HTERT RPE-1 (cell line): ENCODE data around the gene PDIA2.
"Not testable (repeated sequence)": the region's sequence is repeated elsewhere in the genome, so short reads cannot be mapped to it uniquely, and the experiment has no call there.

Experiments used
- in situ Hi-C: fragments of 300-500 bp; cut with MboI; formaldehyde crosslinking; loops from 4 replicates; pipeline ENCODE4 v1.14.3; 2020; ENCODE audit warnings: low sequenced_read_pairs

PDIA2 gene, protein sequence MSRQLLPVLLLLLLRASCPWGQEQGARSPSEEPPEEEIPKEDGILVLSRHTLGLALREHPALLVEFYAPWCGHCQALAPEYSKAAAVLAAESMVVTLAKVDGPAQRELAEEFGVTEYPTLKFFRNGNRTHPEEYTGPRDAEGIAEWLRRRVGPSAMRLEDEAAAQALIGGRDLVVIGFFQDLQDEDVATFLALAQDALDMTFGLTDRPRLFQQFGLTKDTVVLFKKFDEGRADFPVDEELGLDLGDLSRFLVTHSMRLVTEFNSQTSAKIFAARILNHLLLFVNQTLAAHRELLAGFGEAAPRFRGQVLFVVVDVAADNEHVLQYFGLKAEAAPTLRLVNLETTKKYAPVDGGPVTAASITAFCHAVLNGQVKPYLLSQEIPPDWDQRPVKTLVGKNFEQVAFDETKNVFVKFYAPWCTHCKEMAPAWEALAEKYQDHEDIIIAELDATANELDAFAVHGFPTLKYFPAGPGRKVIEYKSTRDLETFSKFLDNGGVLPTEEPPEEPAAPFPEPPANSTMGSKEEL

DNA sequence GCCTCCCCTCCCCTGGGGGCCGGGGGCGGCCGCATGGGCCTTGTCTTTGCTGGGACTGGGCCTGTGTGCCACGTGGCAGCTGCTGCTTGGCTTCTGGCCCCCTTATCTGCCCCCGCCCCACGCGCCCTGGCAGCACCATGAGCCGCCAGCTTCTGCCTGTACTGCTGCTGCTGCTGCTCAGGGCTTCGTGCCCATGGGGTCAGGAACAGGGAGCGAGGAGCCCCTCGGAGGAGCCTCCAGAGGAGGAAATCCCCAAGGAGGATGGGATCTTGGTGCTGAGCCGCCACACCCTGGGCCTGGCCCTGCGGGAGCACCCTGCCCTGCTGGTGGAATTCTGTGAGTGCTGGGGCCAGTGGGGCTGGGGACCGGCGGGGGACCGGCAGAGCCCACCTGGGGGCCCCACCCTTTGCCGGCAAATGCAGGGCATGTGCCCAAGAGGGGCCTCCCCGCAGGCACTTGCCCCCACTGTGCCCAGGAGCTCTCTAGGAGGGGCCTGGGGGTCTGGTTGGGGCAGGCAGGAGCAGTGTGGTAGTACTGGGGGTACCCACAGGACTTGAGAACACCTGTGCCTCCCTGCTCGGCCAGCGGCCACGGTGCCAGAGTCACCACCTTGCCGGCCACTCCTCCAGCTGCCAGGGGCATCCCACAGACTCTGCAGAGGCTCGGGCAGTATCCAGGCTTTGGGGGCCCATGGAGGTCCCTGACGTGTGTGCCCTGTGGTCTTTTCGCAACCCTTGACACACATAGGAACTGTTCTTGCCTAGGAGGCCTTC lies at the start of gene PDIA2:
Gene PDIA2, plus strand, starts transcription at position 132 of the 773 bp plus-strand sequence. Its CDS starts 6 bp downstream, at position 138.
- in situ Hi-C loops: no loop called here

DNA sequence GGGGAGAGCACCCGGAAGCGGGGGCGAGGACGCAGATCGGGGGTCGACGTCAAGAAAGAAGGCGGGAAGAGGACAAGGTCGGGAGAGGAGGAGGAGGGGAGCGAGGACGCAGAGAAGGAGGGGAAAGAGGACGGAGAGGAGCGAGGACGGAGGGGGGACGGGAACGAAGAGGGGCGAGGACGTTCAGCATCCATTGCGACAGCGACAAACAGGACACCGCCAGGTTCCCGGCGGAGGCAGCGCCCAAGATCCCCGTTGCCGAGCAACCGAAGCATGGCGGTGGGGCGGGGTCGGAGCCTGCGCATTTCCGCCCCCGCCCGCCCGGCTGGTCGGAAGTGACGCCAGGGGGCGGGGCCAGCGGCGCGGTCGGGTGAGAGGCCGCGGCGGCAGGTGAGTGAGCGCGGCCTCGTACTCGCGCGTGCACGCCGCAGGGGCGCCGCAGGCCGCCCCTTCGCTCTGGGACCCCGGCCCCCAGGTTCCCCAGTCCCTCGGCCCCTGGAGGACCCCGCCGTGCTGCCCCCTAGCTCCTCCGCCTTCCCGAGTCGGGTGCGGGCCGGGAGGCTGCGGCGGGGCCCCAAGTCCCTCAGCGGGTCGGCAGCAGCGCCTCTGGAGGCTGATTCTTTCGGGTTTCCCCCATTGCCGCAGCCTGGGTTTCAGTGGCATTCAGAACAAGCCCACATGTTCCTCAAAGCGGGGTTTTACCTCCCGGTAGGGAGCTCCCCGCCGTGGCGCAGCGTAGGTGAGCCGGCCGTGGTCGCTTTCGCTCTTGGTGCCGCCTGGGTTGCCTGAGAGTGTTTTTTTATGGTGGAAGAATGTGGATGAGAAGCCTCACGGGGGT lies 48.3 kb upstream of the PDIA2 start, which contains the start of gene FAM234A:
Gene FAM234A, plus strand, starts transcription at position 354 of the 838 bp plus-strand sequence. CDS start 19,593 bp downstream, outside the sequence.
- in situ Hi-C loops: no loop called here

DNA sequence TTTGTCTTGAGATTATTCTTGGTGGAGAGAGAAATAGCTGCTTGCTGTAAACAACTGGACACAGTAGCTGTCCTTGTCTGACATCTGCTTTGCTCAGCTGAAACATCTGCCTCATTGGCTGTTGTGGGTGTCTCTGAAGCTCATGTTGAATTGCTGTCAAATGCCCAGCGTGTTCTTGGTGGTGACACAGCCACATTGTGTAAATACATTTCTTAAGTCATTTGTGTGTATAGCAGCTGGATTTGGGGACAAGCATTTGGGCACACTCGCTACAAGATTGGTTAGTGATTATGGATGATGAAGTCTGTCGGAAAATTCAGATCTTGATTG lies 43.1 kb upstream of the PDIA2 start:
- in situ Hi-C loops: no loop called here

DNA sequence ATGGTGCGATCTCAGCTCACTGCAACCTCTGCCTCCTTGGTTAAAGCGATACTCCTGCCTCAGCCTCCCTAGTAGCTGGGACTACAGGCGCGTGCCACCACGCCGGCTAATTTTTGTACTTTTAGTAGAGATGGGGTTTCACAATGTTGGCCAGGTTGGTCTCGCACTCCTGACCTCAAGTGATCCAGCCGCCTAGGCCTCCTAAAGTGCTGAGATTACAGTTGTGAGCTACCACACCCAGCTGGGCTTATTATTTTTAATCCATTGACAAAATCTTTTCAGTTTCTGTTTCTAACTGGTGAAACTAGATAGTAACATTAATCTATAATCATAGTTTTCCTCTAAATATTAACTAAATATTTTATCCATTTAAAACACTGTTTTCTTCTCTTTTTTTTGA lies 42.4 kb upstream of the PDIA2 start:
- in situ Hi-C loops: no loop called here

- in situ Hi-C loops: no loop called here
Observed at GRCh38 chr16:242281-242680, 40.7 kb upstream of the PDIA2 start.

DNA sequence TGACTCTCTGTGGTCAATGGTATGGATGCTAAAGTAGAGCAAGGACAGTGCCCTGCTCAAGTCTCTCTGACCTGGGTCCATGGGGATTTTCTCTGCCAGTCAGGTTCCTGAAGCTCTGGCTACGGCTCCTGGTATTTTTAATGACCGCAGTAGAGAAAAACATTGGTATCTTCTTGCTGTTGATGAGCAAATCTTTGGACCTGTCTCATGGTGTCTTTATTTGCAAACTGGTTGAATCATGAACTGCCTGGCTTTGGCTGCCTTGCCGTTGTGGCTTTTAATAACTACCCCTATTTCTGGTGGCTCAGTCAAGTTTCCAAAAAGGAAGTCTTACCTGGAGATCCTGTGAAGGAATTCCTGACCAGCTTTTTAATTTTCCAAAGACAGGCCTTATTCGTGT lies 39.6 kb upstream of the PDIA2 start:
- in situ Hi-C loops: no loop called here

DNA sequence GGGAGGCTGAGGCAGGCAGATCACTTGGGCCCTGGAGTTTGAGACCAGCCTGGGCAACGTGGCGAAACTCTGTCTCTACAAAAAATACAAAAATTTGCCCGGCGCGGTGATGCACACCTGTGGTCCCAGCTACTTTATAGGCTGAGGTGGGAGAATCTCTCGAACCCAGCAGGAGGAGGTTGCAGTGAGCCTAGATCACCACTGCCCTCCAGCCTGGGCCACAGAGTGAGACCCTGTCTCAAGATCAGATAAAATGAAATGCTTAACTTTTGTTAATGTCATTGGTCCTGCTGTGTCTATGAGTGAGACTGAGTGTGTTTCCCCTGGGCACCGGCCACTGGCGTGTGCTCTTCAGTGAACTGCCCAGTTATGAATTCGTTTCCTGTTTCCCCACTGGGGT lies 37.9 kb upstream of the PDIA2 start:
- in situ Hi-C loops: no loop called here

DNA sequence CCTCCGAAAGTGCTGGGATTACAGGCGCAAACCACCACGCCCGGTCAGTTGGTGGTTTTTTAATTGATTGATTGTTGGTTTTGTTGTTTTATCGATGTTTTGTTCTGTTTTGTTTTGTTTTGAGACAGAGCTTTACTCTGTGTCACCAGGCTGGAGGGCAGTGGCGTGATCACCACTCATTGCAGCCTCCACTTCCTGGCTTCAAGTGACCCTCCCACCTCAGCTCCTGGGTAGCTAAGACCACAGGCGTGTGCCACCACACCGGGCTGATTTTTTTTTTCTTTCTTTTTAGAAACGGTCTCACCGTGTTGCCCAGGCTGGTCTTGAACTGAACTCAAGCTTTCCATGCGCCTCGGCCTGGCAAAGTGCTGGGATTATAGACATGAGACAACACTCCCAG lies 35.9 kb upstream of the PDIA2 start:
- in situ Hi-C loops: no loop called here

DNA sequence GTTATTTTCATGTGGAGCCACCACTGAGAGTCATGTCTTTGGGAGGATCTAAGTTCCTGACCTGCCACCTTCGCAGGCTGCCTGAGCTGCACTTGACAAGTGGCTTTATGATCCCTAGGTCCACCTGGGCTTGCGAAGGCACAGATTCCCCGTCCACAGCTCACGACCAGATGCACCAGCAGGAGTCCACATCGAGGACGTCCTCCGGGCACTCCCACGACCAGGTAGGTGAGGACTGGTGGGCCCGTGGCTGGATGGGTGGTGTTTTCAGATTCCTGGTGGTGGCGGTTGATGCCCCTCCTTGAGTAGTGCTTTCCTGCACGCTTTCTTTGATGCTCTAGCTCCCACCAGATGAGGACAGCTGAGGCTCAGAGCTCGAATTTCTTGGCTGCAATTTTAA lies 33.5 kb upstream of the PDIA2 start:
- in situ Hi-C loops: no loop called here

DNA sequence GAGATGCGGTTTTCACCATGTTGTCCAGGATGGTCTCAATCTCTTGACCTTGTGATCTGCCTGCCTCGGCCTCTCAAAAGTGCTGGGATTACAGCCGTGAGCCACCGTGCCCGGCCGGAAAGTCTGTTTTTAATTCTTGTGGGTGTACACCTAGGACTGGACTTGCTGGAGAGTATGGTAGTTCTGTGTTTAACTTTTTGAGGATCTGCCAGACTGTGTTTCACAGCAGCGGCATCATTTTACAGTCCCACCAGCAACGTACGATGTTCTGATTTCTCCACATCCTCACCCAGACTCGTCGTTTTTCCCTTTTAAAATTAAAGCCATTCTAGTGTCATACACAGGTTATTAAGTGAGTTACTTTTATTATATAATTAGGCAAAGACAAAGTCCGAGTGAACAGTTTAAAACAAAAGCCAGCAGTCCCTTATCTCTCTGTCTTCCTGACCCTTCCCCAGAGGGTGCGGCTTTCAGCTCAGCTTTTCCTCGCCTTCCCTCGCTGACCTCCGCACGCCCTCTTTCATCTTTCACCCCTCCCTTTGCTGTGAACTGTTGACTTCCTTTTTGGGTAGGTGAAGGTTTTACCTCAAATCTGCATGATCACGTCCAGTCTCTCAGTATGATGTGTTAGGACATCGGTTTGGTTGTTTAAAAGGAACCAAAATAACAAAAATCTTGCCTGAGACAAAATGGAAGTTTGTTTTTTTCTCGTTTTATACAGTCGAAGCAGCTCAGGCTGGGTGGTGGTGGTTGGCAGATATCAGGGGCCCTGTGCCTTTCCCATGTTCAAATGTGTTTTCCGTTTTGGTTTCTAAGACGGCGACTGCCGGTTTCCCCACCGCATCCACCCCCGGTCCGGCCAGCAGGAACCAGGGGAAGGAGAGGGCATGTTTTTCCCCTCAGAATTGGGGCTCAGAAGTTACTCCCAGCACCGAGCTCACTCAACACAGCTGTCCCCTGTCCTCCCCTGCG lies 30.3 kb upstream of the PDIA2 start:
- in situ Hi-C loops: no loop called here

DNA sequence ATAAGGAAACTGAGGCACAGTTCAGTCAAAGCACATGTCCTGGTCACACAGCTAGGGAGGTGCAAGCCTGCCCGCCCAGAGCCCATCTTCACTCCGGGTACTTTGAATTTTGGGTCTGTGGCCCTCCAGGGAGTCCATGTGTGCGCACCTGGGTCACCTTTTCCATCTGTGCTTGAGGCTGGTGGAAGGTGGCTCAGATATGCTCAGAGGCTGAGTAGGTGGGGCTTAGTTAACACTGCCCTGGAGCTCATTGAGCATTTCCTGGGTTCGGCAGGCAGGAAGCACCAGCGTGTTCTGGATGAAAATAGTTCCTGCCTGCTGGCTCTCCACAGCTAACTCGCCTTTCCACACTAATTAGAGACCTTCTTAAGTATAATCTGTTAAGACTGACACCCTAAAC lies 29.1 kb upstream of the PDIA2 start:
- in situ Hi-C loops: no loop called here

- in situ Hi-C loops: no loop called here
Observed at GRCh38 chr16:254461-254860, 28.5 kb upstream of the PDIA2 start.

DNA sequence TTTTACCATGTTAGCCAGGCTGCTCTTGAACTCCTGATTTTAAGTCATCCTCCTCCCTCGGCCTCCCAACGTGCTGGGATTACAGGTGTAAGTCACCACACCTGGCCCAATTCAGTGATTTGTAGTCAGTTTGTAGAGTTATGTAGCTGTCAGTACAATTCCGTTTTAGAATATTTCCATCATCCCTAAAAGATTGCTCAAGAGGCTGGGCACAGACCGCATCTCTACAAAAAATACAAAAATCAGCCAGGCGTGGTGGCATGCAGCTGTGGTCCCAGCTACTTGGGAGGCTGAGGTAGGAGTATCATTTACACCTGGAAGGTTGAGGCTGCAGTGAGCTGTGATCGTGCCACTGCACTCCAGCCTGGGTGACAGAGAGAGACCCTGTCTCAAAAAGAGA lies 27.8 kb upstream of the PDIA2 start:
- in situ Hi-C loops: no loop called here

- in situ Hi-C loops: not testable (repeated sequence)
Observed at GRCh38 chr16:258091-258490, 24.9 kb upstream of the PDIA2 start.

- in situ Hi-C loops: no loop called here
Observed at GRCh38 chr16:259226-259625, 23.7 kb upstream of the PDIA2 start.

- in situ Hi-C loops: no loop called here
Observed at GRCh38 chr16:259814-260253, 23.1 kb upstream of the PDIA2 start.

DNA sequence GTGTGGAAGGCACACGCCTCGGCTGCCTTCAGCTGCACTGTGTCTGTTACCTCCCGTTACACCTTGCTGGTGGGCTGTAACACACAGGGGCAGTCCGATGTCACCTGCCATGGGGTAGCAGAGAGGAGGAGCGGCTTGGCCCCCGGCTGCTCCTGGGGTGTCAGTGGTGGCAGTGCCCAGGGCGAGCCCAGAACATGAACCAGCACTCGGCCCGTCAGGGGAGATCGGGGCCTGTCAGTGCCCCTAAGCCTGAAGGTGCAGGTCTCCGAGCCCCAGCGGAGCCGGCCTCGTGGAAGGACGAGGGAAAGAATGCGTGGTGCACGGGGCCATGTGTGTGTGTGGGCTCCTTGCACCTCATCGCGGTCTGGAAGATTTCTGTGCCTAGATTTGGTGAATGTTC lies 22.6 kb upstream of the PDIA2 start:
- in situ Hi-C loops: no loop called here

DNA sequence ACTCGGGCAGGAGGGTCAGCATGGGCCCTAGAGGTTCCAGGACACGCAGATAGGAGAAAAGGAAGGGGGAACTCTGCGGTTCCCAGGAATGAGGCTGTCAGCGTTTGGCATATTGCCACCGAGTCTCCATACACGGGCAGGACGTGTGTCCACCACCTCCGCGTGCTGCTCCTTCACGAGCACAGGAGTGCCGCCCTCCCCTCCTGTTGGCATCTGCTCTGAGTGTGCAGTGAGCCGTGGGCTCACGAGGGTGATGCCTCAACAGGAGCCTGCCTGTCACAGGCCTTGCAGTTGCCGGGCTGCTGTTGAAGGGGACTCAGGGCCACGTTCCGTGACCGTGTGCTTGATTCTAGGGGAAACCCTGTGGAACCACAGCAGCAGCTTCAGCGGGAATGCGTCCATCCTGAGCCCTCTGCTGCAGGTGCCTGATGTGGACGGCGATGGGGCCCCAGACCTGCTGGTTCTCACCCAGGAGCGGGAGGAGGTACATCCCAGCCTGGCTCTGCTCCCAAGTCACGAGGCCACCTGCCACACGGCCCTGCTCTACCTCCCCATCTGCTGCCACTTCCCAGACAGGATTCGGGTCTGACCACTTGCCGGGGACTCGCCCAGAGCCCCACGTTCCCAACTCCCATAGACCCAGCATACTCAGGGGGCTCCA lies 21.8 kb upstream of the PDIA2 start:
- in situ Hi-C loops: no loop called here

DNA sequence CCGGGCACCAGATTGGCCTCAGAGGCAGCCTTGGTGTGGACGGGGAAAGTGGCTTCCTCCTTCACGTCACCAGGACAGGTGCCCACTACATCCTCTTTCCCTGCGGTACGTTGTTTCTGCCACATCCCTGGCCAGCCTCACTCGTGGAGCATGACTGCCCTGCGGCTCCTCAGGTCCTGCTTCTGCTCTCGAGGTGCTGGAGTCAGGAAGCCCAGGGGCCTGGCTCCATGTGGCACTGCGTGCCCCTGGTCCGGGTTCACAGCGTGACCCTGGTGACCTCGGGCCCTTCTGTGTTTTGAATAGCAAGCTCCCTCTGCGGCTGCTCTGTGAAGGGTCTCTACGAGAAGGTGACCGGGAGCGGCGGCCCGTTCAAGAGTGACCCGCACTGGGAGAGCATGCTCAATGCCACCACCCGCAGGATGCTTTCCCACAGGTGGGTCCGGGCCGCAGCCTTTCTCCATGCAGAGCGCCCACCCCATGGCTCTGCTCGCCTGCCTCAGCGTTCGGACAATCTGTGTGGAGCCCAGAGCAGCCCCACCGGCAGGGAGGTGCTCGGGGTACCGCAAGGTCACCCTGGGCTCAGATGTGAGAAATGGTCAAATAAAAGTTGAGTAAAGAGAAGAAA lies 20.7 kb upstream of the PDIA2 start:
- in situ Hi-C loops: no loop called here
